NCI-H2227 (cell line): ENCODE measurements around the gene MRM3.
"Not testable (repeated sequence)": the region's sequence is repeated elsewhere in the genome, so short reads cannot be mapped to it uniquely, and the experiment has no call there.

Experiments used
- DNase-seq: peaks from one replicate; lab custom pipeline; 2025; ENCODE audit not compliant: unreplicated experiment; lab: John Stamatoyannopoulos, UW

The MRM3 gene

GRCh38 chr17:823501-823902 lies 41.3 kb downstream of the MRM3 start:
- no peak for DNase-seq

GRCh38 chr17:824378-824777 lies 42.2 kb downstream of the MRM3 start:
- DNase-seq: no peak

- no peak for DNase-seq
Observed at GRCh38 chr17:825216-825615, 43.1 kb downstream of the MRM3 start.

GRCh38 chr17:826778-827177 lies 44.6 kb downstream of the MRM3 start:
- no peak for DNase-seq

GRCh38 chr17:828761-829160 lies 46.6 kb downstream of the MRM3 start:
- DNase-seq: no peak

GRCh38 chr17:829614-830013 lies 47.5 kb downstream of the MRM3 start:
- DNase-seq: not testable (repeated sequence)

- DNase-seq: no peak
Observed at GRCh38 chr17:830381-830780, 48.2 kb downstream of the MRM3 start.

GRCh38 chr17:830950-831349 lies 48.8 kb downstream of the MRM3 start:
- DNase-seq: no peak

GRCh38 chr17:834136-834535 lies 52.0 kb downstream of the MRM3 start:
- DNase-seq: no peak

- DNase-seq: no peak
Observed at GRCh38 chr17:835263-835662, 53.1 kb downstream of the MRM3 start.

GRCh38 chr17:835721-836120 lies 53.6 kb downstream of the MRM3 start:
- not testable (repeated sequence) for DNase-seq

GRCh38 chr17:836151-836550 lies 54.0 kb downstream of the MRM3 start:
- DNase-seq: no peak

- DNase-seq: no peak
Observed at GRCh38 chr17:838486-838885, 56.3 kb downstream of the MRM3 start.

GRCh38 chr17:841313-841712 lies 59.2 kb downstream of the MRM3 start:
- no peak for DNase-seq
